SK-N-SH (cell line): Measurements from ENCODE around the gene PDK2. TPM values are rescaled to one million over a fixed set of nuclear protein-coding genes. Genes with fewer than 3 reads are reported as not detected.

Experiments
- CTCF ChIA-PET: fragments of 300-600, 350-600 bp; formaldehyde crosslinking; extraction: SDS; loops from one replicate; lab custom pipeline; 2021; lab: Yijun Ruan, JAX
- POLR2A ChIA-PET: fragments of 350-600 bp; sonication (Branson Sonifier 250); formaldehyde crosslinking; extraction: SDS; loops from one replicate; lab custom pipeline; 2020; ENCODE audit warnings: antibody characterized with exemption, inconsistent platforms; lab: Yijun Ruan, JAX
- DNase-seq: peaks from one replicate; pipeline ENCODE4 v3.0.0; 2012
- H2AFZ ChIP-seq: fragments of 200-600 bp; sonication (generic); 2 replicates; pipeline ENCODE4 v1.8.1; 2016; ENCODE audit warnings: antibody characterized with exemption, mild to moderate bottlenecking, low read depth
- H3F3A ChIP-seq: fragments of 200-600 bp; sonication (generic); replicated peaks from 2 replicates; pipeline ENCODE3; 2016; ENCODE audit warnings: antibody characterized with exemption, mild to moderate bottlenecking; ENCODE audit not compliant: insufficient read depth
- H3K27ac ChIP-seq, 2 experiments: fragments of 200-500 bp in 1 of 2; fragments of 200-600 bp in 1 of 2; sonication (Bioruptor generic) in 1 of 2; sonication (generic), shearing (Covaris generic) in 1 of 2; 2 replicates each; pipeline versions ENCODE4 v1.5.1 to v1.6.1; 2014 to 2016; ENCODE audit warnings: low read depth in 2 of 2, inconsistent platforms in 1 of 2, low read length in 1 of 2, mild to moderate bottlenecking in 1 of 2, mixed read lengths in 1 of 2
- H3K27me3 ChIP-seq: fragments of 200-600 bp; sonication (generic), shearing (Covaris generic); 2 replicates; pipeline ENCODE4 v1.6.1; 2016; ENCODE audit warnings: mixed run types; ENCODE audit not compliant: insufficient read depth
- H3K36me3 ChIP-seq, 2 experiments: fragments of 200-500 bp in 1 of 2; fragments of 200-600 bp in 1 of 2; sonication (Bioruptor generic) in 1 of 2; sonication (generic) in 1 of 2; replicated peaks in 1 of 2; 2 replicates each; pipeline versions ENCODE3 to v1.5.1; 2014 to 2016; ENCODE audit warnings: low read length in 1 of 2, mild to moderate bottlenecking in 1 of 2; ENCODE audit not compliant: insufficient read depth in 2 of 2, control insufficient read depth in 1 of 2
- H3K4me1 ChIP-seq, 2 experiments: fragments of 200-500 bp in 1 of 2; fragments of 200-600 bp in 1 of 2; sonication (Bioruptor generic) in 1 of 2; sonication (generic), shearing (Covaris generic) in 1 of 2; 2 replicates each; pipeline versions ENCODE4 v1.5.1 to v1.6.1; 2014 to 2016; ENCODE audit warnings: low read depth in 1 of 2, low read length in 1 of 2, mixed run types in 1 of 2; ENCODE audit not compliant: insufficient read depth in 2 of 2, control insufficient read depth in 1 of 2
- H3K4me2 ChIP-seq: fragments of 200-600 bp; sonication (generic), shearing (Covaris generic); 2 replicates; pipeline ENCODE4 v1.6.1; 2017; ENCODE audit warnings: mixed run types
- H3K4me3 ChIP-seq, 2 experiments: fragments of 200-500 bp in 1 of 2; fragments of 200-600 bp in 1 of 2; sonication (Bioruptor generic) in 1 of 2; sonication (generic), shearing (Covaris generic) in 1 of 2; 2 replicates each; pipeline versions ENCODE4 v1.5.1 to v1.8.1; 2014 to 2016; ENCODE audit warnings: low read depth in 2 of 2, inconsistent platforms in 1 of 2, low read length in 1 of 2, mild to moderate bottlenecking in 1 of 2, mixed read lengths in 1 of 2, moderate library complexity in 1 of 2
- H3K79me2 ChIP-seq: fragments of 200-600 bp; sonication (generic); 2 replicates; pipeline ENCODE4 v1.8.1; 2017; ENCODE audit warnings: mild to moderate bottlenecking; ENCODE audit not compliant: insufficient read depth
- H3K9ac ChIP-seq: fragments of 200-600 bp; sonication (generic); 2 replicates; pipeline ENCODE4 v1.6.1; 2017; ENCODE audit warnings: mixed run types
- H3K9me2 ChIP-seq: fragments of 200-600 bp; sonication (generic); 2 replicates; pipeline ENCODE4 v1.6.1; 2017; ENCODE audit warnings: mixed run types
- H3K9me3 ChIP-seq: fragments of 200-600 bp; sonication (generic); 2 replicates; pipeline ENCODE4 v1.6.1; 2017; ENCODE audit warnings: mixed run types, mild to moderate bottlenecking, moderate library complexity
- H4K20me1 ChIP-seq: fragments of 200-600 bp; sonication (generic); 2 replicates; pipeline ENCODE4 v1.6.1; 2017; ENCODE audit warnings: mild to moderate bottlenecking, mixed run types; ENCODE audit not compliant: insufficient read depth
- CHD2 ChIP-seq: fragments of 150-350 bp; IDR thresholded peaks from 2 replicates; pipeline ENCODE4 v1.6.1; 2018; ENCODE audit warnings: low read length; ENCODE audit not compliant: partially characterized antibody
- GATA2 ChIP-seq: sonication (generic); formaldehyde crosslinking; IDR thresholded peaks from 2 replicates; pipeline ENCODE4 v1.5.0; 2020; ENCODE audit warnings: mild to moderate bottlenecking, missing genetic modification reagents
- MXI1 ChIP-seq: IDR thresholded peaks from 2 replicates; pipeline ENCODE4 v1.6.1; 2012; ENCODE audit warnings: mild to moderate bottlenecking, low read depth, low read length, improper control_type of control experiment
- NRF1 ChIP-seq: IDR thresholded peaks from 2 replicates; pipeline ENCODE4 v1.6.1; 2012; ENCODE audit warnings: low read depth, mild to moderate bottlenecking, low read length
- PBX3 ChIP-seq: IDR thresholded peaks from 2 replicates; pipeline ENCODE4; 2012
- RCOR1 ChIP-seq: fragments of 150-350 bp; IDR thresholded peaks from 2 replicates; pipeline ENCODE4 v1.6.1; 2017; ENCODE audit warnings: antibody characterized with exemption, low read length
- SIN3A ChIP-seq: IDR thresholded peaks from 2 replicates; pipeline ENCODE4 v1.6.1; 2012; ENCODE audit warnings: low read depth, mild to moderate bottlenecking, low read length, moderate library complexity, borderline replicate concordance
- TAF1 ChIP-seq: IDR thresholded peaks from 2 replicates; pipeline ENCODE4 v1.6.1; 2012; ENCODE audit warnings: low read depth, mild to moderate bottlenecking, low read length, moderate library complexity, borderline replicate concordance
- TCF12 ChIP-seq: IDR thresholded peaks from 2 replicates; pipeline ENCODE4 v1.4.0; 2012
- USF2 ChIP-seq: fragments of 150-350 bp; IDR thresholded peaks from 2 replicates; pipeline ENCODE4 v1.6.1; 2017; ENCODE audit warnings: antibody characterized with exemption, low read length, low read depth, borderline replicate concordance
- WGBS: methylation state at CpG from one replicate; pipeline ENCODE4 v1.1.6; 2017; ENCODE audit warnings: low lambda C conversion rate; 5-methylcytosine and 5-hydroxymethylcytosine counted together
- polyA plus RNA-seq, 3 experiments: library from polyadenylated mRNA; depleted of rRNA; stranded (reverse); fragments of >200 nt; gene quantifications; 2 replicates each; pipeline ENCODE4 v1.2.3, GENCODE V29; 2012
- TF ChIP-seq, protein P1 (sequence below): fragments of 150-350 bp; IDR thresholded peaks from 2 replicates; pipeline ENCODE4 v1.6.1; 2016; ENCODE audit warnings: mild to moderate bottlenecking, low read depth, low read length

The PDK2 gene
- polyA plus RNA-seq, 1 of the 3 experiments (the other 2 are of a cell fraction), result 124 TPM

- TF ChIP-seq RCOR1, result peak; percentile 50
- 0 out of 2 replicates have a peak, but pooled peaks have one; percentile 9 for TF ChIP-seq MXI1
- no peak for TF ChIP-seq TCF12
- TF ChIP-seq PBX3, result no peak
These were observed 45.1 kb downstream of the PDK2 start (continued) for GRCh38 chr17:50139950-50140885.

DNA sequence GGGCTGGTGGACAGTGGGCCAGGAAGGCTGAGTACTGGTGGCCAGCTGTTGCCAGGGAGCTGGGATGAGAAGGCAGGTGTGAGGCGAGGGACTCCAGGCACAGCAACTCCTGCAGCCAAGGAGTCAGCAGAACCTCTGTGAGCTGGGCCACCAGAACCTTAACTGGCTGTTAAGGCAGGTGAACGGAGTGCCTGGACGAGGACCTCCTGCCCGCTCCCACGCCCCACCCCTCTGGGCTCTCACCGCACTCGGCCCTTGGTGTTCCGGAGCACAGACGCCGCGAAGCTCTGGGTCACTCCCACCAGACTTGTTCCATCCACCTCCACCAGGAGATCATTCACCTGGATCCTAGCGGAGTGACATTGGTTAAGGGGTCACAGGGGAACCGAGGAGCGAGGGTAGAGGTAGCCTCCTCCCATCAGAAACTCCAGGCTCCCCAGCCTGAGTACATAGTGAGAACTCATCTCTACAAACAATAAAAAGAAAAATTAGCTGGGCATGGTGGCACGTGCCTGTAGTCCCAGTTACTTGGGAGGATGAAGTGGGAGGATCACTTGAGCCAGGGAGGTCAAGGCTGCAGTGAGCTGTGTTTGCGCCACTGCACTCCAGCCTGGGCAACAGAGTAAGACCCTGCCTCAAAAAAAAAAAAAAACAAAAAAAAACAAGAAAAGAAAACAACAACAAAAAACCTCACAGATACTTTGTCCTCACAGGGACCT, 46.0 kb downstream of the PDK2 start:
- Histone ChIP-seq H3K4me3 (no peak overlapping the region), H2AFZ (no peak overlapping the region), H3K4me2 (no peak overlapping the region), H4K20me1 (peaks cover 54% of the 10 kb centered on the region), H3K9me2 (no peaks in the 10 kb centered on the region), H3K36me3 (peaks cover 49 to 89% of the 10 kb centered on the region in 2 experiments), H3K27me3 (no peaks in the 10 kb centered on the region), H3K9me3 (no peaks in the 10 kb centered on the region)
- CTCF ChIA-PET, result interaction anchor here (0.6 to 9.3 kb wide), 24 partner anchors 10 to 167 kb away, joined by 3 to 169 read pairs (median 4); partner anchors contain the start of genes PPP1R9B, SAMD14 and SGCA
- TF ChIP-seq, protein P1, sequence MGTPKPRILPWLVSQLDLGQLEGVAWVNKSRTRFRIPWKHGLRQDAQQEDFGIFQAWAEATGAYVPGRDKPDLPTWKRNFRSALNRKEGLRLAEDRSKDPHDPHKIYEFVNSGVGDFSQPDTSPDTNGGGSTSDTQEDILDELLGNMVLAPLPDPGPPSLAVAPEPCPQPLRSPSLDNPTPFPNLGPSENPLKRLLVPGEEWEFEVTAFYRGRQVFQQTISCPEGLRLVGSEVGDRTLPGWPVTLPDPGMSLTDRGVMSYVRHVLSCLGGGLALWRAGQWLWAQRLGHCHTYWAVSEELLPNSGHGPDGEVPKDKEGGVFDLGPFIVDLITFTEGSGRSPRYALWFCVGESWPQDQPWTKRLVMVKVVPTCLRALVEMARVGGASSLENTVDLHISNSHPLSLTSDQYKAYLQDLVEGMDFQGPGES, result no peak
- TF ChIP-seq CHD2 (no peak), SIN3A (no peak), PBX3 (no peak), GATA2 (CRISPR knock-in tag) (no peak), TAF1 (no peak), USF2 (no peak), NRF1 (no peak)
- TF ChIP-seq, all 33 proteins: peak for 0
- no peak overlapping the region for H3K9ac ChIP-seq
- H3K79me2 ChIP-seq, result peaks cover 41% of the 10 kb centered on the region
- peaks cover 4 to 12% of the 10 kb centered on the region in 2 experiments; a peak in 2 of 4 replicates for H3K4me1 ChIP-seq
- DNase-seq, result no peak
- peaks cover 17% of the 10 kb centered on the region for H3F3A ChIP-seq
- WGBS, result 97% methylated on average over 15 of the region's 16 CpGs
- no peak overlapping the region; a peak in 1 of 4 replicates for H3K27ac ChIP-seq
- POLR2A ChIA-PET, result no interaction called here
